Stimulated activated CD4-positive, alpha-beta T cell treated with anti-CD3 and anti-CD28 coated beads, Interleukin-2, amount 100 ng/mL, for 24 hours (primary cell): Measurements from ENCODE around the gene MED26.

Experiments used
- DNase-seq, 2 donors: peaks; one replicate each; pipeline ENCODE4 v3.0.0-alpha.2; 2020

Gene MED26

GRCh38 chr19:16532440-16533234 is 95.4 kb downstream of the MED26 start:
- no peak for DNase-seq

- DNase-seq = no peak
Observed at GRCh38 chr19:16531380-16531669, 96.7 kb downstream of the MED26 start.

GRCh38 chr19:16530540-16531379 is 97.2 kb downstream of the MED26 start:
- DNase-seq = no peak

GRCh38 chr19:16529466-16530144 is 98.4 kb downstream of the MED26 start:
- DNase-seq = no peak

- DNase-seq = peak; percentile 30 to 51
Observed at GRCh38 chr19:16527971-16528521, 100.0 kb downstream of the MED26 start.

GRCh38 chr19:16527334-16527935 is 100.6 kb downstream of the MED26 start:
- DNase-seq = no peak

- no peak for DNase-seq
Observed at GRCh38 chr19:16525751-16526481, 102.1 kb downstream of the MED26 start.

- no peak for DNase-seq
Observed at GRCh38 chr19:16524991-16525734, 102.8 kb downstream of the MED26 start.
